DND-41 (cell line): ENCODE data around the gene NAA15.
"Not testable (repeated sequence)": the region's sequence is repeated elsewhere in the genome, so short reads cannot be mapped to it uniquely, and the experiment has no call there.

Source experiments
- ATAC-seq: fragments of 200-7000 bp; cut with Tn5 transposase; 3 replicates; pipeline ENCODE4 v1.9.1; 2021; ENCODE audit warnings: low read depth; ENCODE audit not compliant: insufficient read depth
- DNase-seq: peaks from one replicate; pipeline ENCODE4 v3.0.0-alpha.2; 2020
- H2AFZ ChIP-seq: 2 replicates; pipeline ENCODE4 v1.6.0; 2012; ENCODE audit warnings: low read depth, low read length
- H3K27ac ChIP-seq: 2 replicates; pipeline ENCODE4 v1.5.1; 2012; ENCODE audit warnings: low read length, inconsistent platforms
- H3K27me3 ChIP-seq: fragments of 200-600 bp; sonication (generic); 2 replicates; pipeline ENCODE4 v1.6.0; 2012; ENCODE audit warnings: low read length, mild to moderate bottlenecking, inconsistent platforms; ENCODE audit not compliant: insufficient read depth, poor library complexity
- H3K36me3 ChIP-seq: 2 replicates; pipeline ENCODE4 v1.5.1; 2012; ENCODE audit warnings: low read length, inconsistent platforms; ENCODE audit not compliant: insufficient read depth
- H3K4me1 ChIP-seq: 2 replicates; pipeline ENCODE4 v1.5.1; 2012; ENCODE audit warnings: mild to moderate bottlenecking, low read length; ENCODE audit not compliant: insufficient read depth
- H3K4me2 ChIP-seq: 2 replicates; pipeline ENCODE4 v1.6.0; 2012; ENCODE audit warnings: mild to moderate bottlenecking, moderate library complexity, low read length, inconsistent platforms; ENCODE audit not compliant: insufficient read depth
- H3K4me3 ChIP-seq, 2 experiments: fragments of 200-600 bp in 1 of 2; shearing (Covaris generic) in 1 of 2; 2 replicates each; pipeline ENCODE4 v1.5.1; 2012 to 2016; ENCODE audit warnings: inconsistent platforms in 2 of 2, low read length in 2 of 2, mild to moderate bottlenecking in 2 of 2, low read depth in 1 of 2, moderate library complexity in 1 of 2
- H3K79me2 ChIP-seq: 2 replicates; pipeline ENCODE4 v1.6.0; 2012; ENCODE audit warnings: low read length, inconsistent platforms; ENCODE audit not compliant: insufficient read depth
- H3K9ac ChIP-seq: 2 replicates; pipeline ENCODE4 v1.6.0; 2012; ENCODE audit warnings: low read depth, mild to moderate bottlenecking, inconsistent platforms, low read length, moderate library complexity
- H3K9me3 ChIP-seq: 2 replicates; pipeline ENCODE4 v1.5.1; 2012; ENCODE audit warnings: low read length, moderate library complexity, mild to moderate bottlenecking, inconsistent platforms; ENCODE audit not compliant: insufficient read depth, severe bottlenecking
- H4K20me1 ChIP-seq: 2 replicates; pipeline ENCODE4 v1.6.0; 2012; ENCODE audit warnings: low read length; ENCODE audit not compliant: insufficient read depth
- EZH2 ChIP-seq: IDR thresholded peaks from 3 replicates; pipeline ENCODE4 v1.6.1; 2012; ENCODE audit warnings: borderline replicate concordance, low read depth, mild to moderate bottlenecking, moderate library complexity, low read length, inconsistent platforms; ENCODE audit not compliant: severe bottlenecking
- TF ChIP-seq, protein P1 (sequence below): IDR thresholded peaks from 2 replicates; pipeline ENCODE4 v1.5.1; 2012; ENCODE audit warnings: borderline replicate concordance, low read length, moderate library complexity, mild to moderate bottlenecking; ENCODE audit not compliant: poor library complexity, severe bottlenecking; ENCODE audit errors: extremely low read depth

The NAA15 gene

DNA sequence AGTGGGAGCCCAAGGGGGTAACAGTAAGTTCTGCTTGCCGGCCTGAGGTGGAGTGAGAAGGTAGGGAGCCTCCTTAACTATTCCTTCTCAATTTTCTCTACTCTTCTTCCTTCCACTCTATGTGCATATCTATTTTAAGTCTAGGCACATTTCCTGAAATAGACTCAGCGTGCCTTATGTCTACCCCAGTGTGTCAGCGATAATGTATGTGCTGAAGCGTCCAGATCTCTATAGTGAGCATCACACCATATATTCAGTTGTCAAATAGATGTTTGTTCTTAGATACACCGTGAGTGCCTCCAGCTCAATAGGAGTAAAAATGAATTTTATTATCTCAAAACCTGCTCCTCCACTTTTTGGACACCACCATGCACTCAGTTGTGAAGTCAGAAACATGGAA lies 101.1 kb downstream of the NAA15 start:
- ATAC-seq (no peak), DNase-seq (no peak)
- Histone ChIP-seq H3K27ac (no peak overlapping the region), H3K36me3 (no peaks in the 10 kb centered on the region), H4K20me1 (no peaks in the 10 kb centered on the region), H3K4me2 (no peak overlapping the region), H3K9me3 (no peaks in the 10 kb centered on the region), H3K27me3 (no peaks in the 10 kb centered on the region), H3K4me1 (no peaks in the 10 kb centered on the region), H3K4me3 (no peak overlapping the region), H3K79me2 (no peaks in the 10 kb centered on the region), H3K9ac (no peak overlapping the region), H2AFZ (no peak overlapping the region)
- TF ChIP-seq, protein P1, sequence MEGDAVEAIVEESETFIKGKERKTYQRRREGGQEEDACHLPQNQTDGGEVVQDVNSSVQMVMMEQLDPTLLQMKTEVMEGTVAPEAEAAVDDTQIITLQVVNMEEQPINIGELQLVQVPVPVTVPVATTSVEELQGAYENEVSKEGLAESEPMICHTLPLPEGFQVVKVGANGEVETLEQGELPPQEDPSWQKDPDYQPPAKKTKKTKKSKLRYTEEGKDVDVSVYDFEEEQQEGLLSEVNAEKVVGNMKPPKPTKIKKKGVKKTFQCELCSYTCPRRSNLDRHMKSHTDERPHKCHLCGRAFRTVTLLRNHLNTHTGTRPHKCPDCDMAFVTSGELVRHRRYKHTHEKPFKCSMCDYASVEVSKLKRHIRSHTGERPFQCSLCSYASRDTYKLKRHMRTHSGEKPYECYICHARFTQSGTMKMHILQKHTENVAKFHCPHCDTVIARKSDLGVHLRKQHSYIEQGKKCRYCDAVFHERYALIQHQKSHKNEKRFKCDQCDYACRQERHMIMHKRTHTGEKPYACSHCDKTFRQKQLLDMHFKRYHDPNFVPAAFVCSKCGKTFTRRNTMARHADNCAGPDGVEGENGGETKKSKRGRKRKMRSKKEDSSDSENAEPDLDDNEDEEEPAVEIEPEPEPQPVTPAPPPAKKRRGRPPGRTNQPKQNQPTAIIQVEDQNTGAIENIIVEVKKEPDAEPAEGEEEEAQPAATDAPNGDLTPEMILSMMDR = no peak
- TF ChIP-seq EZH2 = no peak

DNA sequence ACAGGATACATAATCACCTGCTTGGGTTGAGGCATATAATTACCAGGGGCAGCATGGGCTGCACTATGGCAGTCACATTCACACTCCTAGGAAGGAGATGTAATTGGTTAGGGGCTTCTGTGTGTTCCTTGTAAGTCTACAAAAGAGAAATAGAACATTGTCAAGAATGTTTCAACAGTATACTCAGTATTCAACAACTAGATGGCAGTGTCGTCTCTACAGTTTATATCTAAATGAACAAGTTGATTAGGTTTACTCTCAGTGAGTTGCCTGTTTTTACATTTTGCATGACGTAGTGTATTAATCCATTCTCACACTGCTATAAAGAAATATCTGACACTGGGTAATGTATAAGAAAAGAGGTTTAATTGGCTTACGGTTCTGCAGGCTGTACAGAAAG lies 102.2 kb downstream of the NAA15 start:
- H3K27ac ChIP-seq = no peak overlapping the region
- no peak overlapping the region for H3K4me3 ChIP-seq
- no peak overlapping the region for H3K9ac ChIP-seq
- H3K9me3 ChIP-seq = no peaks in the 10 kb centered on the region
- no peaks in the 10 kb centered on the region for H4K20me1 ChIP-seq
- H3K4me1 ChIP-seq = no peaks in the 10 kb centered on the region
- H3K36me3 ChIP-seq = no peaks in the 10 kb centered on the region
- no peak overlapping the region for H3K4me2 ChIP-seq
- H3K79me2 ChIP-seq = no peaks in the 10 kb centered on the region
- no peaks in the 10 kb centered on the region for H3K27me3 ChIP-seq
- DNase-seq = no peak
- no peak overlapping the region for H2AFZ ChIP-seq
- peak; percentile 8; the same call in 1 of the 3 replicates for ATAC-seq
- TF ChIP-seq, protein P1 = peak; percentile 31
- TF ChIP-seq EZH2 = no peak

DNA sequence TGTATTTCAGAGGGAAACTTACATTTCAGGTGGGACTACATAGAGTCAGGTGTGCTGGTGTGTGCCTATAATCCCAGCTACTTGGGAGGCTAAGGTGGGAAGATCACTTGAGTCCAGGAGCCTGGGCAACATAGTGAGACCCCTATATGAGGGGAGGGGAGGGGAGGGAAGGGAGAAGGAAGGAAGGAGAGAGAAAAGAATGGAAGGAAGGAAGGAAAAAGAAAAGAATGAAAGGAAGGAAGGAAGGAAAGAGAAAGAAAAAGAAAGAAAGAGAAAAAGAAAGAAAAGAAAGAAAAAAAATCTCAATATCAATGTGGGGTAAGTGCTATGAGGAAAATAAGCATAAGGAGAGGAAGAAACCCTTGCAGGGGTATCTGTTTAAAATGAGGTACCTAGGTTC lies 109.0 kb downstream of the NAA15 start:
- no peak overlapping the region for H3K4me3 ChIP-seq
- ATAC-seq (no peak), DNase-seq (no peak)
- no peaks in the 10 kb centered on the region for H4K20me1 ChIP-seq
- H3K9me3 ChIP-seq = no peaks in the 10 kb centered on the region
- no peaks in the 10 kb centered on the region for H3K4me1 ChIP-seq
- H3K79me2 ChIP-seq = no peaks in the 10 kb centered on the region
- H3K27ac ChIP-seq = no peak overlapping the region
- no peak overlapping the region for H2AFZ ChIP-seq
- no peak overlapping the region for H3K4me2 ChIP-seq
- TF ChIP-seq EZH2 = no peak
- TF ChIP-seq, protein P1 = no peak
- no peak overlapping the region for H3K9ac ChIP-seq
- H3K36me3 ChIP-seq = no peaks in the 10 kb centered on the region
- H3K27me3 ChIP-seq = no peaks in the 10 kb centered on the region

DNA sequence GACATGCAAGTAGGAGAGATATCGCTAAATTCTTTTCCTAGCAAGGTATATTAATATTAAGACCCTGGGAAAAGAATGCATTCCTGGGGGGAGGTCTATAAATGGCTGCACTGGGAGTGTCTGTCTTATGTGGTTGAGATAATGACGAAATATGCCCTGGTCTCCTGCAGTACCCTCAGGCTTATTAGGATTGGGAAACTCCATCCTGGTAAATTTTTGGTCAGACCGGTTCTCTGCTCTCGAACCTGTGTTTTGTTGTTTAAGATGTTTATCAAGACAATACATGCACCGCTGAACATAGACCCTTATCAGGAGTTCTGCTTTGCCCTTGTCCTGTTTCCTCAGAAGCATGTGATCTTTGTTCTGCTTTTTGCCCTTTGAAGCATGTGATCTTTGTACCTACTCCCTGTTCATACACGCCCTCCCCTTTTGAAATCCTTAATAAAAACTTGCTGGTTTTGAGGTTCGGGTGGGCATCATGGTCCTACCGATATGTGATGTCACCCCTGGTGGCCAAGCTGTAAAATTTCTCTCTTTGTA lies 113.4 kb downstream of the NAA15 start:
- DNase-seq, ATAC-seq, H3K4me1 ChIP-seq, H3K27ac ChIP-seq, H3K27me3 ChIP-seq, H3K9ac ChIP-seq, H3K36me3 ChIP-seq, H2AFZ ChIP-seq, H3K4me2 ChIP-seq, H3K79me2 ChIP-seq, H3K4me3 ChIP-seq, H3K9me3 ChIP-seq, H4K20me1 ChIP-seq: not testable (repeated sequence)
